Occipital lobe (tissue), 2 donors: ENCODE data around the gene IGF2R. TPM values are rescaled to one million over a fixed set of nuclear protein-coding genes. Genes with fewer than 3 reads are reported as not detected.

ENCODE experiments used
- DNase-seq: peaks from one replicate; lab custom pipeline; 2025; lab: John Stamatoyannopoulos, UW
- total RNA-seq: library from RNA; depleted of rRNA; stranded (reverse); fragments of >200 nt; gene quantifications from one replicate; pipeline ENCODE4 v1.2.3, GENCODE V29; 2014

The IGF2R gene
- total RNA-seq, 1 donor from 2014 or later, result 36.7 TPM

- DNase-seq, result no peak
Observed at GRCh38 chr6:160022793-160023192, 53.9 kb downstream of the IGF2R start.

GRCh38 chr6:160024152-160024551 lies 55.3 kb downstream of the IGF2R start:
- no peak for DNase-seq

DNA sequence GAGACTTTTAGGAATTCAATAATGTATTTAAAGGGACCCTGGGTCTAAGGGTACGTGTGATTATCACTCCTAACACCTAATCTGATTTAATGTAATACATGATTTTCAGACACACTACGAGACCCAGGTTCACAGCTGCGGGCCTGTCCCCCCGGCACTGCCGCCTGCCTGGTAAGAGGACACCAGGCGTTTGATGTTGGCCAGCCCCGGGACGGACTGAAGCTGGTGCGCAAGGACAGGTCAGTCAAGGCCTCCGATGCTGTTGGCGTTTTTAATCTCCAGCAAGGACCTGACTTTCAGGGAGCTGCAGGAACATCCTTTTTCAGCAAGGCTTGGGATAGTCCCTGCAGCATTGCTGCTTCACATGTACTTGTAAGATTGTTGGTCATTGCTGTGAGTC lies 58.2 kb downstream of the IGF2R start:
- DNase-seq, result no peak

GRCh38 chr6:160027931-160028330 lies 59.0 kb downstream of the IGF2R start:
- DNase-seq, result no peak

GRCh38 chr6:160028487-160029275 lies 59.8 kb downstream of the IGF2R start:
- no peak for DNase-seq

DNA sequence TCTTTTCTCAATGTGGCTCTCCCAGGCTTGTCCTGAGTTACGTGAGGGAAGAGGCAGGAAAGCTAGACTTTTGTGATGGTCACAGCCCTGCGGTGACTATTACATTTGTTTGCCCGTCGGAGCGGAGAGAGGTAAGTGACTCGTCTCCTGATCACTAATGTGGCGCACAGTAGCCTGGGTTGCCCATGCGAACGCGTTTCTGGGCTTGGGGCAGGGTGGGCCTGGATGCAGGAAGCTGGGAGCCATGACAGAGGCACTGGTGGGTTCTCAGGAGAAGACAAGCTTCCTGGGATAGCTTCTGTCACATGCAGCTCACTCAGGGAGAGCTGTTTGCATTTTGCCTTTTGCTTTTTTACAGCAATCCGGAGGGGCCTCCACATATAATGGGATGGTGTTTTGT lies 60.6 kb downstream of the IGF2R start:
- no peak for DNase-seq

DNA sequence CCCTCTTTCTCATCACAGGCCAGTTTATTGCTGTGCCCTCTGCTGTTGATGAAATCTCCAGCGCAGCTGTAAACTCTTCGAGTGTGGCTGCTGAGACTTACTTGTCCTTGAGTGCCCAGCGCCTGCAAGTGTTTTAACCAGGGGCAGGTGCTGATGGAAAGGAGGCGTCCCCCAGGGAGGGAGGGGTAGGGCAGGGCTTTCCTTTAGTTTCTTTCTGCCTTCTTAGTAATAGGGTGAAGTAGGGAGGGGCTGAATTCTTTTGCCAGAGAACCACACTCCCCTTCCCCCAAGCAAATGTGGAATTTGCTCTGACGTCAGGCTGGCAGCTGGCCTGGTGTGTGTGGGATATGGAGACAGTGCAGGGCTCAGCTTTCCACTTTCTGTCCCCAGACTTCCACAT lies 61.2 kb downstream of the IGF2R start:
- DNase-seq, result peak; percentile 14

DNA sequence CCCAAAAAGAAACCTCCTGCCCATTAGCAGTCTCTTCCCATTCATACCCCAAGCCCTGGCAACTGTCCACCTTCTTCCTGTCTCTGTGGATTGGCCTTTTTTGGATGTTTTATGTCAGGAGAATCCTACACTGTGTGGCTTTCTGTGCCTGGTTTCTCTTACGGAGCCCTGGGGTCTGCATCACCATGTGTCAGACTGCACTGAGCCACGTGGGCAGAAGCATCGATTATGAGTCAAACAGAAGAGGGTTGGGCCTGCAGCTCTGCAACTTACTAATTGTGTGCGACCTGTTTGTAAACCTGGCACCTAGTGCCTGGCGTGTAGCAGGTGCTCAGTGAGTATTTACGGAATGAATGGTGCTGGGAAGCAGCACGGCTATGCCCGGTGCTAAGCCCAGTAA lies 62.6 kb downstream of the IGF2R start:
- no peak for DNase-seq

- no peak for DNase-seq
Observed at GRCh38 chr6:160031871-160032270, 63.0 kb downstream of the IGF2R start.

GRCh38 chr6:160032538-160032937 lies 63.7 kb downstream of the IGF2R start:
- no peak for DNase-seq

- DNase-seq, result no peak
Observed at GRCh38 chr6:160034036-160034930, 65.4 kb downstream of the IGF2R start.

GRCh38 chr6:160035241-160035640 lies 66.4 kb downstream of the IGF2R start:
- DNase-seq, result no peak

DNA sequence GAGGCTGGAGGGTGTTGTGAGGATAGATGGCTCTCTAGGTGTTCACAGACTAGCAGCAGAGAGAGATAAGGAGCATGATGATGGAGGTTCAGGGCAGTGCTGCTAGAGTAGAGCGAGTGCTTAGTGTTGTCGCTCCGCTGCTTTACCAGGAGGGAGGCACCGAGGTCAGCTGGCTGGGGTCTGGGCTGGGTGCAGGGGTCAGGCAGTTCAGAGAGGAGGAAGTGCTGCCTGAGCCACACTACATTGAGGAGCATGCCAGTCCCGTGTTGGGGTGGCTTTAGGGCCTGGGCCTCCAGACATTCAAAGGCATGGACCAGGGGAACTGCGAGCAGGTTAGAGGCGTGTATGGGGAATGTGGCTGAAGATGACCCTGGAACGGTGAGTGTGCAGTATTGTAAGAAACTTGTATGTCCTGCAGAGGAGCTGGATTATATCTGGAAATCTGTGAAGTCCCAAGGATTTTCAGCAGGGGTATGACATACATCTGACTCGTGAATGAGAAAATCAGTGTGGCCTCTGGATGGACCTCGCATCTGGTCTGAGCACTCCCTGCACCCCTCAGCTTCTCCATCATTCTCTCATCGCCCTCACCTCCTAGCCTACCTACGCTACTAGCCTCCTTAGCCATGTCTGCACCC lies 66.9 kb downstream of the IGF2R start:
- DNase-seq, result no peak

- DNase-seq, result no peak
Observed at GRCh38 chr6:160036331-160036695, 67.4 kb downstream of the IGF2R start.

GRCh38 chr6:160036790-160037206 lies 67.9 kb downstream of the IGF2R start:
- DNase-seq, result no peak

- no peak for DNase-seq
Observed at GRCh38 chr6:160038479-160038878, 69.6 kb downstream of the IGF2R start.

DNA sequence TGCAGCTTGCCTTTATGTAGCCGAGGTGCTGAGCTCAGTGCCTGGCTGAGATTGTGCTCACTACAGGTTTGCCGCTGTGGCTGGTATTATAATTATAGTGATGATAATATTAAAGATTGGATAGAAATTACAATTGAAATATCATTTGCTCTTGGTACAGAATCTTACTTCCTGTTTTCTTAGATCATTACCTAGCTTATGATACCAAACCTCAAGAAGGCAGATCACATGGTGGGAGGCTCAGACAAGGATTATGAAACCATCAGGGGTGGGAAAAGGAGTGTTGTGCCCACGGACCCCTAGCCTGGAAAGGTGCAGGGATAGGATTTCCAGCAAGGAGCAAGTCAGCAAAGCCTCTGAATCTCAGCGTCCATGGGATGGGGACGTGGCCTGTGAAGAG lies 70.6 kb downstream of the IGF2R start:
- DNase-seq, result no peak

GRCh38 chr6:160040055-160040454 lies 71.2 kb downstream of the IGF2R start:
- DNase-seq, result no peak

DNA sequence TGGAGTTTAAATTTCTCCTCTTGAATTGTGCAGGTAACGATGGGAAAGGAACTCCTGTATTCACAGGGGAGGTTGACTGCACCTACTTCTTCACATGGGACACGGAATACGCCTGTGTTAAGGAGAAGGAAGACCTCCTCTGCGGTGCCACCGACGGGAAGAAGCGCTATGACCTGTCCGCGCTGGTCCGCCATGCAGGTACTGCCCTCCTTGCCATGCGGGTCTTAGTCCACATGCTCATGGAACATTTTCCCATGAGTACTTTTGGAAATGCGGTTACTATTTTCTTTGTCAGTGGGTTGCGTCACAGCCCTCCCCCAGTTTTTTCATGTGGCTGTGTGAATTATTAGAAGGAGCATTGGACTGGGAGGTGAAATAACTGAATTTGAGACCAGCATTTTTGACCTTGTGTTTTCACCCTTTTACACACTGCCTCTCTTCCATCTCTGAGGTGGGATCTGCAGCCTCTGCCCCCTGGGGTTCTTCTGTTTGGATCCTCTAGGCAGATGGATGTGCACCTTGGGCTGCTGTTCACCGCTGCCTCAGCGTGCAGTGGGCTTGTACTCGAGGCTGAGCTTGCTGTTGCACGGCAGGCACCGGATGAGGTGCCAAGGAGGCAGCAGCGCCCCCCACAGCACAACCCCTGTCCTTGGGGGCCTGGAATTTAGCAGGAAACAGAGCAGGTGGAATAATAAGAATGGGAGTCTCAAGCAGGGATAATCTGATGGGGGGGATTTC lies 71.8 kb downstream of the IGF2R start:
- no peak for DNase-seq

GRCh38 chr6:160041608-160042007 lies 72.7 kb downstream of the IGF2R start:
- peak; percentile 47 for DNase-seq

DNA sequence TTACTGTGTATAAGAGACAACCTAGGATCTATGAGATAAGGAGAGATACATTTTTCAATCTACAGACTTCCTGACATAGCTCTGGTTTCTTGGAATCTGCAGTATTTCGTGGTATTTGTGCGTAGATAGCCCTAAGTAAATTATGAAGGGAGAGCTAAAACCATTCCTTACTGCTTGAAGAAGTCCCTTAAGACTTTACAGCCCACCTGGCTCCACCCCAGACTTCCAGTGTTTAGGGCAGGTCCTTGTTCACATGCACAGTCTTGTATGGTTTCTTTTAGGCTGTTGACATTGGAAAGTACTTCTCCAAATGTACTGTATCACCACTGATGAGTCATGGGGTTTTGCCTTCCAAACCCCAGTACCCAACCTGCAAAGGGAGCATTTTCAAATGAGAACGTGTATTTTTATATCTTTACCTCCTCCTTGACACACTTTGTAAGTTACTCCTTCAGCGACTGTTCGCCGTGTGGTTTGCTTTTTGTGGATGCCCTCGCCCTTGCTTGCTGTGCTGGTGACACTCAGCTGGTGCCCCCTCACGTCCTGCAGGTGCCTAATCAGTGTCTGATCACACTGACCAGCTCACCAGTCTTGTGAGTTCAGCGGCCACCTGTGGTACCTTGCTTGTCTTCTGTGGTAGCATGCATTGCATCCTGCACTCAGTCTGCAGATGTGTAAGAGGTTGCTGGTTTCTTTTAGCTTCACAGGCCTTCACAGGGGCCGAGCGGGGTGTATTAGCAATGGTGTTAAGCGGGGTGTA lies 73.3 kb downstream of the IGF2R start:
- no peak for DNase-seq
